CD14-positive monocyte (primary cell): ENCODE measurements around the gene NAP1L4. TPM values are rescaled to one million over a fixed set of nuclear protein-coding genes. Genes with fewer than 3 reads are reported as not detected.

Experiments
- DNase-seq, 3 donors: peaks; one replicate each; pipeline ENCODE4 v3.0.0-alpha.2; 2011 to 2022
- H2AFZ ChIP-seq: 2 replicates; pipeline ENCODE4 v1.6.0; 2012; ENCODE audit warnings: mild to moderate bottlenecking, low read depth, low read length, inconsistent platforms; ENCODE audit not compliant: insufficient read depth, poor library complexity, severe bottlenecking
- H3K27ac ChIP-seq, 2 donors: 1 replicate in 1 of 2; 2 replicates in 1 of 2; pipeline ENCODE4 v1.5.1; 2012 to 2013; ENCODE audit warnings: low read length in 2 of 2, control low read depth in 1 of 2, inconsistent platforms in 1 of 2, low read depth in 1 of 2, mild to moderate bottlenecking in 1 of 2
- H3K27me3 ChIP-seq, 2 donors: one replicate each; pipeline versions ENCODE4 v1.6.0 to v1.6.1; 2011 to 2013; ENCODE audit warnings: low read length in 2 of 2; ENCODE audit not compliant: control insufficient read depth in 2 of 2, insufficient read depth in 2 of 2
- H3K36me3 ChIP-seq, 2 donors: replicated peaks in 1 of 2; 1 replicate in 1 of 2; 2 replicates in 1 of 2; pipeline versions ENCODE4 v1.5.1 to v1.6.1; 2012 to 2013; ENCODE audit warnings: low read length in 2 of 2, control low read depth in 1 of 2, inconsistent platforms in 1 of 2, mild to moderate bottlenecking in 1 of 2; ENCODE audit not compliant: insufficient read depth in 2 of 2, control insufficient read depth in 1 of 2
- H3K4me1 ChIP-seq, 2 donors: 1 replicate in 1 of 2; 2 replicates in 1 of 2; pipeline versions ENCODE4 v1.5.1 to v1.6.1; 2012 to 2013; ENCODE audit warnings: low read length in 2 of 2, control low read depth in 1 of 2, inconsistent platforms in 1 of 2, mild to moderate bottlenecking in 1 of 2, moderate library complexity in 1 of 2; ENCODE audit not compliant: insufficient read depth in 2 of 2, control insufficient read depth in 1 of 2
- H3K4me2 ChIP-seq: replicated peaks from 2 replicates; pipeline ENCODE3; 2012; ENCODE audit warnings: low read length, moderate library complexity, mild to moderate bottlenecking; ENCODE audit not compliant: poor library complexity, severe bottlenecking; ENCODE audit errors: extremely low read depth
- H3K4me3 ChIP-seq, 3 experiments: fragments of 200-600 bp in 1 of 3; sonication (generic) in 1 of 3; replicated peaks in 1 of 3; 1 replicate in 2 of 3; 2 replicates in 1 of 3; pipeline ENCODE4 v1.5.1; 2011 to 2013; ENCODE audit warnings: low read length in 3 of 3, mild to moderate bottlenecking in 3 of 3, control low read depth in 2 of 3, low read depth in 2 of 3, inconsistent platforms in 1 of 3, moderate library complexity in 1 of 3
- H3K79me2 ChIP-seq: 2 replicates; pipeline ENCODE4 v1.6.0; 2012; ENCODE audit warnings: mild to moderate bottlenecking, control low read depth, inconsistent platforms, low read length, moderate library complexity; ENCODE audit not compliant: insufficient read depth
- H3K9ac ChIP-seq: 2 replicates; pipeline ENCODE4 v1.6.0; 2017; ENCODE audit warnings: low read length, mild to moderate bottlenecking; ENCODE audit not compliant: insufficient read depth, poor library complexity, severe bottlenecking
- H3K9me3 ChIP-seq, 2 donors: replicated peaks in 1 of 2; 1 replicate in 1 of 2; 2 replicates in 1 of 2; pipeline versions ENCODE4 v1.5.1 to v1.6.1; 2012 to 2013; ENCODE audit warnings: low read length in 2 of 2, control low read depth in 1 of 2; ENCODE audit not compliant: control insufficient read depth in 1 of 2, insufficient read depth in 1 of 2
- H4K20me1 ChIP-seq: 2 replicates; pipeline ENCODE4 v1.6.0; 2012; ENCODE audit warnings: mild to moderate bottlenecking, low read length, control low read depth, moderate library complexity; ENCODE audit not compliant: insufficient read depth
- H3K27ac Mint-ChIP-seq, 7 donors: one replicate each; pipeline ENCODE4 v1.8.0; 2020; ENCODE audit warnings: mild to moderate bottlenecking in 7 of 7, mixed read lengths in 7 of 7, moderate library complexity in 6 of 7, inconsistent platforms in 2 of 7
- H3K27me3 Mint-ChIP-seq, 3 donors: one replicate each; pipeline ENCODE4 v1.8.0; 2021 to 2022; ENCODE audit warnings: low read depth in 3 of 3, mild to moderate bottlenecking in 3 of 3, mixed read lengths in 3 of 3, moderate library complexity in 3 of 3, inconsistent platforms in 1 of 3
- H3K36me3 Mint-ChIP-seq, 2 donors: one replicate each; pipeline ENCODE4 v1.8.0; 2020; ENCODE audit warnings: mixed read lengths in 2 of 2, inconsistent platforms in 1 of 2, mild to moderate bottlenecking in 1 of 2
- H3K4me1 Mint-ChIP-seq: one replicate; pipeline ENCODE4 v1.8.0; 2020; ENCODE audit warnings: mild to moderate bottlenecking, mixed read lengths
- H3K4me3 Mint-ChIP-seq, 2 donors: one replicate each; pipeline ENCODE4 v1.8.0; 2020; ENCODE audit warnings: mild to moderate bottlenecking in 2 of 2, mixed read lengths in 2 of 2, moderate library complexity in 1 of 2
- H3K9me3 Mint-ChIP-seq, 7 donors: one replicate each; pipeline ENCODE4 v1.8.0; 2020 to 2022; ENCODE audit warnings: mixed read lengths in 7 of 7, mild to moderate bottlenecking in 6 of 7, moderate library complexity in 6 of 7, inconsistent platforms in 2 of 7
- WGBS: methylation state at CpG from one replicate; pipeline ENCODE4 v1.1.5; 2013; ENCODE audit warnings: missing lambda C conversion rate; ENCODE audit not compliant: insufficient coverage; 5-methylcytosine and 5-hydroxymethylcytosine counted together
- intact Hi-C, 2 donors: fragments of 100-400 bp; cut with micrococcal nuclease; formaldehyde crosslinking; loops; one replicate each; pipeline versions ENCODE4 v1.15.0 to v1.15.1; 2023
- polyA plus RNA-seq, 3 donors: library from polyadenylated mRNA; depleted of rRNA in 1 of 3; unstranded in 2 of 3; stranded (reverse) in 1 of 3; fragments of 300-500 nt in 2 of 3; fragments of >200 nt in 1 of 3; fragmentation: Illumina TruSeq in 2 of 3; gene quantifications; 1 replicate in 2 of 3; 2 replicates in 1 of 3; pipeline ENCODE4 v1.2.3, GENCODE V29; 2012 to 2021
- TF ChIP-seq, protein P1 (sequence below): fragments of 200-600 bp; IDR thresholded peaks from one replicate; pipeline ENCODE4 v1.8.0; 2022; ENCODE audit warnings: antibody characterized with exemption, mild to moderate bottlenecking

NAP1L4 gene
- polyA plus RNA-seq, 3 donors, result 42.1 to 44.9 (median 44.9) TPM

DNA sequence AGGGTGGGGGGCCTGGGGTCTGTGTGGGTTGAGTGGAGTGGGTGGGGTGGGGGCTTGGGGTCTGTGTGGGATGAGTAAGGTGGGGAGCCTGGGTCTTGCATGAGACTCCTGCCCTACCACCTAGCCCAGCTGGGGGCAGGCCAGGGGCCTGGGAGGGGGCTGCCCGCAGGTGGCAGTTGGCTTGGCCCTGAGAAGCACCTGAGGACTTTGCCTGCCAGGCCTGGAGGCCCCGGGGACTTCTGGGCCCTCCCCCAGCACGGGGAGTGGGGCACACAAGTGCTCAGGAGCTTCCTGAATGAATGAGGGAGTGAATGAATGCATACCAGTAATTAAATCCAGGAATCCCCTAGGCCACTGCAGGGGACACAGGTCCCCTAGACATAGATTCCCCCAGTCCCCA, 69.5 kb downstream of the NAP1L4 start:
- Mint-ChIP-seq H3K36me3 (peaks cover 0 to 7% of the 10 kb centered on the region in 2 donors), H3K27ac (no peak overlapping the region), H3K9me3 (peaks cover 0 to 8% (median 2%) of the 10 kb centered on the region in 7 donors), H3K4me1 (peaks cover 3% of the 10 kb centered on the region), H3K4me3 (no peak overlapping the region), H3K27me3 (peaks cover 23 to 30% (median 24%) of the 10 kb centered on the region in 3 donors)
- Histone ChIP-seq H3K4me2 (no peak overlapping the region), H3K4me1 (peaks cover under 1 to 3% of the 10 kb centered on the region in 2 donors), H3K27ac (no peak overlapping the region), H4K20me1 (peaks cover 7% of the 10 kb centered on the region), H3K4me3 (no peak overlapping the region), H3K9me3 (peaks cover 0 to 7% of the 10 kb centered on the region in 2 donors), H3K79me2 (no peaks in the 10 kb centered on the region), H3K27me3 (peaks cover 8 to 15% of the 10 kb centered on the region in 2 donors), H3K36me3 (no peaks in the 10 kb centered on the region), H2AFZ (no peak overlapping the region), H3K9ac (no peak overlapping the region)
- 88% methylated on average over 1 of the region's 3 CpGs for WGBS
- TF ChIP-seq, protein P1, sequence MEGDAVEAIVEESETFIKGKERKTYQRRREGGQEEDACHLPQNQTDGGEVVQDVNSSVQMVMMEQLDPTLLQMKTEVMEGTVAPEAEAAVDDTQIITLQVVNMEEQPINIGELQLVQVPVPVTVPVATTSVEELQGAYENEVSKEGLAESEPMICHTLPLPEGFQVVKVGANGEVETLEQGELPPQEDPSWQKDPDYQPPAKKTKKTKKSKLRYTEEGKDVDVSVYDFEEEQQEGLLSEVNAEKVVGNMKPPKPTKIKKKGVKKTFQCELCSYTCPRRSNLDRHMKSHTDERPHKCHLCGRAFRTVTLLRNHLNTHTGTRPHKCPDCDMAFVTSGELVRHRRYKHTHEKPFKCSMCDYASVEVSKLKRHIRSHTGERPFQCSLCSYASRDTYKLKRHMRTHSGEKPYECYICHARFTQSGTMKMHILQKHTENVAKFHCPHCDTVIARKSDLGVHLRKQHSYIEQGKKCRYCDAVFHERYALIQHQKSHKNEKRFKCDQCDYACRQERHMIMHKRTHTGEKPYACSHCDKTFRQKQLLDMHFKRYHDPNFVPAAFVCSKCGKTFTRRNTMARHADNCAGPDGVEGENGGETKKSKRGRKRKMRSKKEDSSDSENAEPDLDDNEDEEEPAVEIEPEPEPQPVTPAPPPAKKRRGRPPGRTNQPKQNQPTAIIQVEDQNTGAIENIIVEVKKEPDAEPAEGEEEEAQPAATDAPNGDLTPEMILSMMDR, result no peak
- intact Hi-C loops, result no loop called here
- DNase-seq, result no peak

DNA sequence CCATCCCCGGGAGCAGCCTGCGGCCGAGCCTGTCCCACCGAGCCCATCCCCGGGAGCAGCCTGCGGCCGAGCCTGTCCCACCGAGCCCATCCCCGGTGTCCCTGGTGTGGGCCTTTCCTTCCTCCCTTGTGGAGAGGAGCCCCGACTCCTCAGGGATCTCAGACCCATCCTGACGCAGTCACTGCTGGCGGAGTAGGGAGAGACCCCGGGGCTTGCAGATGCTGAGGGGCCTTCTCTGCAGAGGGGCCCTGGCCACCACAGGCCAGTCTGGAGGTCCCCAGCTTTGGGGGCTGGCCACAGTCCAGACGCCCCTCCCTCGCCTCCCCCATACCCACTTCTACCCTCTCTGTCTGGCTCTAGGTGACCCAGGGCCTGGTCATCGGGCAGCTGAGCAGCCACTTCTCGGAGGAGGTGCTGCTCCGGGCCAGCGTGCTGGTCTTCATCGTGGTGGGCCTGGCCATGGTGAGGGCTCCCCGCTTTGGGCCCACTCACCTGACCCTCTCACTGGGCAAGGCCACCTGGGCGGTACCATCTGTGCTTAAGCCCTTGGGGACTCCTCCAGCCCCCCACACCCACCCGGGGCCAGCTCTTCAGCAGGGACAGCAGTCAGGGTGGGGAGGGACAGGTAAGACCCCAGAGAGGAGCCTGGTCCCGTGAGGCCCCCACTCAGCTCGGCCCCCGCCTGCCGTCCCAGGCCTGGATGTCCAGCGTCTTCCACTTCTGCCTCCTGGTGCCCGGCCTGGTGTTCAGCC, 70.2 kb downstream of the NAP1L4 start:
- H3K9me3 Mint-ChIP-seq, result peaks cover 0 to 7% (median 0%) of the 10 kb centered on the region in 7 donors
- Histone ChIP-seq H3K4me3 (no peak overlapping the region), H4K20me1 (no peaks in the 10 kb centered on the region), H3K27ac (no peak overlapping the region), H3K9me3 (peaks cover 0 to 4% of the 10 kb centered on the region in 2 donors), H3K9ac (no peak overlapping the region), H2AFZ (no peak overlapping the region), H3K27me3 (peaks cover 2 to 7% of the 10 kb centered on the region in 2 donors), H3K36me3 (no peaks in the 10 kb centered on the region), H3K79me2 (no peaks in the 10 kb centered on the region), H3K4me1 (no peaks in the 10 kb centered on the region), H3K4me2 (no peak overlapping the region)
- H3K4me1 Mint-ChIP-seq, result no peaks in the 10 kb centered on the region
- H3K27me3 Mint-ChIP-seq, result peaks cover 16 to 22% (median 17%) of the 10 kb centered on the region in 3 donors
- TF ChIP-seq, protein P1, result no peak
- no peak for DNase-seq
- H3K27ac Mint-ChIP-seq, result no peak overlapping the region
- WGBS, result 99% methylated on average over 18 of the region's 29 CpGs
- intact Hi-C loops, result no loop called here
- H3K4me3 Mint-ChIP-seq, result no peak overlapping the region
- peaks cover 0 to 4% of the 10 kb centered on the region in 2 donors for H3K36me3 Mint-ChIP-seq
